Medulla oblongata (tissue), 1 donor: ENCODE results near the gene CD34.
"Not testable (repeated sequence)": the region's sequence is repeated elsewhere in the genome, so short reads cannot be mapped to it uniquely, and the experiment has no call there.

Experiments used
- DNase-seq: peaks from one replicate; pipeline ENCODE4 v3.0.0-alpha.2; 2015; ENCODE audit errors: extremely low spot score

CD34 gene

DNA sequence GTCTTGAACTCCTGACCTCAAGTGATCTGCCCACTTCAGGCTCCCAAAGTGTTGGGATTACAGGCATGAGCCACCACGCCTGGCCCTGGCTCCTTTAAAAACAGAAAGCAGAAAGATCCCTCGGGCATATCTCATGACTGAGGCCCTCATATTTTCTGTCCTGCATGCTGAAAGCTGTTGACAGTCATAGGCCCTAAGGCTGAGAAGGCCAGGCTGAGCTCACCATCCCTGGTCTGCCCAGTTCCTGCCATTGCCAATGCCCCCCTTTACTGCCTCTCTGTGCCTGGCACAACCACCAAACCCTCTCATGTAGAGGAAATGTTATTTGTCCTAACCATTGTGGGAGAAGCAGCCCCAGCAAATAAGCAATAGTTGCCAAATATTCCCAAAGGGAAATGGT is 12.7 kb downstream of the CD34 start:
- DNase-seq = no peak

DNA sequence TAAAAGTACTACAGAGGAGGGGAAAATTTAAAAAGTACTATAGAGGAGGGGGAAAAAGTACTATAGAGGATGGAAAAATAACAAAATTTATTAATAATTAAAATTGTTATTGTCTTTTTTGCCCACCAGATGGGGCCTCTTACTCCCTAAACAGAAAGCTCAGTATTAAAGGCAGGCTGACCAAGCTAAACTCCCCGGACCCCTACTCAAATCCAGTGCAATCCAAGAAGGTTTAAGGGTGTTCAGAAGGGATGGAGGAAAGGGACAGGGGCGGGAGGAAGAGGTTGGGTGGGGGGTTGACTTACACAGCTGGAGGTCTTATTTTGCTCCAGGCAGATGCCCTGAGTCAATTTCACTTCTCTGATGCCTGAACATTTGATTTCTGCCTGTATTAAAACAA is 13.7 kb downstream of the CD34 start:
- no peak for DNase-seq

DNA sequence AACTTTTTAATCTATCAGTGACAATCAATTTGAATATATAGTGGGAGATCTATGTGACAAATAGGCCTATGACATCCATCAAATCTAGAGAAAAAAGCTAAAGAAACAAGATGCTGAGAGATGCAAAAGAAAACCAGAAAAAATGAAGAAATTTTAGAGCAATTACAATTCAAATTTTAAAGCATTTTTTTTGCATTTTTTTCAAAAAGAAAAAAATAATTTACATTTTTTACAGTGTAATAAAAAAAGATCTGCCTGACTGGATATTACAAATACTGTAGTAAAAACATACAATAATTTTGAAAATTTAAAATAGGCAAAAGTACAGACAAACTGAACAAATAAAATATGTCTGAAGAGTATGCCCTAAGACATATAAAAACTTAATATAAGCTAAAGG is 14.4 kb downstream of the CD34 start:
- no peak for DNase-seq

DNA sequence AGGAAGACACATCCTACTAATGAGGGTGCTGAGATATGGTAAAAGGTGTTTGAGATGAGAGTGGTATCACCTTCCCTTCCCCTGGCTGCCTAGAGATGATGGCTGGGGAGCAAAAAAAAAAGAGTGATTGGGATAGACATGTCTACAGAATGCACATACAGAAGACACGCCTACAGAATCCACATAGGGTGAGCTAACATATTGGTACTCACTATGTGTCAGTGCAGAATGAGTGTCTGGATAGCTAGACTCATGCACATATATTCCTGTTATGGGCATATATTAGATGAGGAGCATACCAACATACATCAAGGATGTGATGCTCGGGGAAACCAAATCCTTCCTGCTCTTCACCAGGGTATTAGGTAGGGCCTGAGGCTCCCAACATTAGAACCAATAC is 16.2 kb downstream of the CD34 start:
- DNase-seq = no peak

DNA sequence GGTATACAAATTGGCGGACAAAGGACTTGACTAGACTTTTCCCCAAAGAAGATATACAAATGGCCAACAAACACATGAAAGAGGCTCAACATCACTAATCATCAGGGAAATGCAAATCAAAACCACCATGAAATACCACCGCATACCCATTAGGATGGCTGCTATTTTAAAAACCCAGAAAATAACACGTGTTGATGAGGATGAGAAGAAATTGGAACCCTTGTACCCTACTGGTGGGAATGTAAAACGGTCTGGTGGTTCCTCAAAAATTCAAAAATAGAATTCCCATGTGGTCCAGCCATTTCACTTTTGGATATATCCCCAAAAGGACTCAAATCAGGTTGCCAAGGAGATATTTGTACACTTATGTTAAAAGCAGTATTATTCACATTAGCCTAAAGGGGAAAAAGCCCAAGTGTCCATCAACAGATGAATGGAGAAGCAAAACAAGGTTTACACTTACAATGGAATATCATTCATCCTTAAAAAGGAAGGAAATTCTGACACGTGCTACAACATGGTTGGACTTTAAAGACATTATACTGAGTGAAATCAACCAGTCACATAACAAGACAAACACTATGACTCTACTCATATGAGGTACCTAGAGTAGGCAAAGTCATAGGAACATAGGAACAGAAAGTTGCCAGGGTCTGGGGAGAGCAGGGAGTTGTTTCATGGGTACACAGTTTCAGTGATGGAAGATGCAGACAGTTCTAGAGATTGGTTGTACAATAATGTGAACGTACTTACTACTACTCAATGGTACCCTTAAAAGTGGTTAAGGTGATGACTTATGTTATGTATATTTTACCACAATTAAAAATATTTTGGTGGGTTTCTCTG is 17.0 kb downstream of the CD34 start:
- DNase-seq = no peak

DNA sequence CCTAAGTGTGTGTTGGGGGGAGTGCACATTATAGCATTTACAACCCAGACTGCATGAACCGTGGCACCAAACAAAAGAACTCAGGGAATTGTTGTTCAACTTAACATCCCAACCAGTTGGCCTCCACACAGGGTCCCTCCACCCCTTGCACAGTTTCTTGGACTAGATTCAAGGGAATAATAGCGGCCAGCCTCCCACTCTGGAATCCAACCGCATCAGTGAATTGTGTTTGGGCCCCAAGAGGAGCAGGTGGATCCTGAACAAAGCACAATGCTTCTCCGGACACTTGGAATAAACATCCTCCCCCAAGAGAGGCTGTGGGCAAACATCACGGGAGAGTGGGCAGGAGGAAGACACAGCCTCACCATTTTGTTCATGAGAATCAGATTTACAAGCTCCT is 18.2 kb downstream of the CD34 start:
- DNase-seq = no peak

DNA sequence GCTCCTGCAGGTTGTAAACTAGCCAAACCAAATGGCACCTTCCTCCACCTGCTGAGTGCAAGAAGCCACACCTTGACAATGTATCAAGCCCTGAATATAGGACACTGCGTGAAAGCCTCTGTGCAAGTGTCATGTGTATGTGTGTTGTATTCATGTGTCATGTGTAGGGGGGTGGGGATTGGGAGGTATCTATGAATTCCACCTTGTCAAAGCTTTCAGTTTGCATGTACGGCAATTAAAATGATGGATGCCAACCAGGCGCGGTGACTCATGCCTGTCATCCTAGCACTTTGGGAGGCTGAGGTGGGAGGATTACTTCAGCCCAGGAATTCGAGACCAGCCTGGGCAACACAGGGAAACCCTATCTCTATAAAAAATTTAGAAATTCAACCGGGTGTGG is 19.8 kb downstream of the CD34 start:
- no peak for DNase-seq

DNA sequence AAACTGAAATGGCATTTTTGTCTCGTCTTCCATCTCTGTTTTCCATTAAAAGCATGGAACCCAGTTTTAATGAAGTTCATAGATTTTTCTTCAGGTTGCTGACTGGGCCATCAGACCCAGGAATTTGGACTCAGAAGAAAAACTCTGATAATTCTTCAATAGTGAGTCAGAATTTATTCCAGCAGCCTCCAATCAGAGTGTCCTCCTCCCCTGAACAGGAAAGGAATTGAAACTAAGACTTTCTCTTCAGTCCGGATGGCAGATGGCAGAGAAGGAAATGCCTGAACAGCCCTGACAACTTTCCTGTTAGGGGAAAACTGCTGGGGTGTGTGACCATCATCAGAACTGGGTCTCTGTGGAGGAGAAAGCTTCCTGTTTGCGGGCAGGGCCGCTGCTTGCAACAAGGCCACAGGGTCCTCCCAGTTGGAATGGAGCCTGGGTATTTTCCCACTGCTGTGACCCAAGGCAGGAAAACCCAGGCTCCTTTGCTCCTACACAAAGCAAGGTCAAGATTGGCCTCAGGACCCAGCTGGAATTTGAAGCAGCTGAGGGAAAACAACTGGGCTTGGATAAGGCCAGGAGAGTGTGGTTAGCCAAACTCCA is 20.7 kb downstream of the CD34 start:
- DNase-seq = peak; percentile 76

DNA sequence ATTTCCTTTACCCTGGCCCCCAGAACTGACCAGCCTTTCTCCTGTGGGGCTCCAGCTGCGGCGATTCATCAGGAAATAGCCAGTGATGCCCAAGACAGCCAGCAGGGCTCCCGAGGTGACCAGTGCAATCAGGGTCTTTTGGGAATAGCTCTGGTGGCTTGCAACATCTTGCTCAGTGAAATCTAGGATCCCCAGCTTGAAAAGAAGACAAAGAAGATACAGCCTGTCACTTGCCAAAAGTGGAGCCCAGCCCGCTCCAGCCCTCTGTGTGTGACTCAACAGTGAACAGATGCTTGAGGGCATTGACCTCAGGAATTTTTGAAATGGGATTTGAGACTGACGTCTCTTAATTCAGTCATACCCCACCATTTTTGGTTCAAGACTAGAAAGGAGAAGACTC is 22.3 kb downstream of the CD34 start:
- DNase-seq = no peak

DNA sequence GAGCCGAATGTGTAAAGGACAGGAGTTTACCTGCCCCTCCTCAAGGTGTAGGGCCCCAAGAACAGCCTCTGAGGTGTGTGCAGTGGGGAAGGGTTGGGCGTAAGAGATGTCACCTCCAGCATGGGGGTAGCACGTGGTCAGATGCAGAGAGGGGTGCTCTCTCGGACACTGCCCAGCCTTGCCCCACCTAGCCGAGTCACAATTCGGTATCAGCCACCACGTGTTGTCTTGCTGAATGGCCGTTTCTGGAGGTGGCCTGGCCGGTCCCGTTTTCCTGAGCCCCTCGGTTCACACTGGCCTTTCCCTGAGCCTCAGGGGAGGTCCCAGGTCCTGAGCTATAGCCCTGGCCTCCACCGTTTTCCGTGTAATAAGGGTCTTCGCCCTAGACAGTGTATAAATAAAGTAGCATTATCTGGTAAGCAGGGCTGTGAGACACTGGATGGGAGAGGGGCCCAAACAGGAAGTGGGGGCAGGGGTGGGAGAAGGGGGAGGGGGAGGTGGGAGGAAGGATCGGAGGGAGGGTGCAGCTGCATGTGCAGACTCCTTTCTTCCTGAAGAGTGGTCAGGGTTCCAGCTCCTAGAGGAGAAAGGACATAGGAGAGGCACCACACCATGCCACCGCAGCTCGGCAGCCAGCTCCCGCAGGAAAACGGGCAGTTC is 23.3 kb downstream of the CD34 start:
- DNase-seq = no peak

DNA sequence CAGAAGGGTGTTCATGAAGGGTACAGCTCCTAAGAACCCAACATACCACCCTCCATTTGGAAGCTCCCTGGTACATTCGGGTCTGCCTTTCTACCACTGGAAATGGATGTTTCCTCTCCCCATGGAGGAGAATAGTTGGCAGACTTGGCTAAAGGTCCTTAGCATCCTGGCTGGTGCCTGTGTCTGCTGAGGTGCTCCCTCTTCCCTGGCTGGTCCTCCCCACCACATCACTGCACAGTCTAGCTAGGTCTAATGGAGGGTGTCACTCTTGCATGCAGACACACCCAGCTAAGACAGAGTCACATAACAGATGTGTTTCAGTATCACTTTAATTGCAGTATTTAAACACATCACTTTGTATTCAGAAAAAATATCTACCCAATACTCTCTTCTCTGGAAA is 24.7 kb downstream of the CD34 start:
- no peak for DNase-seq

DNA sequence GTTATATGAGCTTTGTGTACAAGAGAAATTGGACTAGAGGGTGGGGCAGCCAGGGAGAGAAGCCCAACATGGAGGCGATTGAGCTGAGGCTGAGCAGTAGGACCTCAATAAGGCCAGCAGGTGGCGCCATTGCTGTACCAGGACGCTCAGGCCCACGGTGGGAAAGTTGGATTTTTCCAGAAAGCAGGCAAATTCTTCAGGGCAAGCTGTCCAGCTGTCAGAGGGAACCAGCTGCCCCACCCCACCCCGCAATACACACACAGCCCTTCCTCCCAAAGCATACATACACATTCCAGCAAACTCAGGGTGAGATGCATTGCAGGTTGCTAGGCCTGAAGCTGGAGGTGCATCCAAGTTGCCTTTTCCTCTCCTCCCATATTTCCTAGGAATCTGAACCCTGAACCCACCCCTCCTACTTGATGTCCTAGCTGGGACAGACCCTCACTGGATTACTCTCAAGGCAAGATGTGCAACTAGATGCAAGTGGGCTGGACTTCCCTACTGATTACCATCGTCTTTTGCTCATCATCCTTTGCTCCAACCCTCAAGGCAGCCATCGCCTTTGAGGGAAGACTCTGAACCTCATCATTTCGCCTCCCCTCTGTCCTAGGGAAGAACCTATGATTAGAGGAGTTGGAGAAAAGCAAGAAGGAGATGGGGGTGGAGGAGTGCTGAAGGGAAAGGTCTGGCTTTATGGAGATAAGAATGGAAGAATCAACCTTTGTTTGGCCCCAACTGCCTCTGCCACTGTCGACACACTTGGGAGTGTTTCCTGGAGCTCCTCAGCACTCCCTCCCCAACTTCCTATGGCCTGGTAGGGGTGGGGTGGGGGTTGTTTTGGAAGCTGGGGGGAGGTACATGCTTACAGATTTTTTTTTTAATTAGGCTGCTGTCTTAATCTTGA is 25.5 kb downstream of the CD34 start:
- DNase-seq = peak; percentile 95

DNA sequence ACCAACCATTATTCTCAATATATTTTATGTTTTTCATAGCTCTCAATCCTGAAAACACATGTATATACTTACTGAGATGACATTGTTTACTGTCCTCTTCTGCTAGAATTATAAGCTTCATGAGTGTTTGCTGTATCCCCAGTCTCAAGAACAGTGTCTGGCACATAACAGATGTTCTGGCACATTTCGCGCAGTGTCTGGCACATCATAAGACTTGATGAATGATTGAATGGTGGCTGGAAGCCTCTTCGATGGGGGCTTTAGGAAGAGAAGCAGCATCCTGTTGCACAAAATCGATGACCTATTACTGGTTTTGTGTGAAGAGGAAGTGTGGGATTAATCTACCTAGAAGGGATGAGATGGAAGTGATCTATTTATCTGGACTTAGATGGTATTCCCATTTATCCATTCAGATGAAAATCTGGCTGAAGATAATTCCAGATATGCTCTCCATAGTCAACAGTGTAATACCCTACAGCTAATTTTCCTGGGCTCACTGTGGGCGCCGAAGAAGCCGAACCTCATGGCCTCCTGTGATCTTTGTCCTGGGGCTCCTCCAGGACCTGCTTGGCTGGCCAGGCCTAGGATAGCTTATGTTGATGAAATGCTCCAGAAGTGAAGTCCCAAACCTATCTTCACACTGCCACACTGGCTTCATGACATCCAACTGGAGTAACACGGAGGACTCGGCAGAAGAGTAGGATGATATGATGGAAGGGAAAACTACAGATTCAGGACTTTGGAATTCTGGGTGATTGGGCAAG is 26.5 kb downstream of the CD34 start:
- DNase-seq = peak; percentile 32

DNA sequence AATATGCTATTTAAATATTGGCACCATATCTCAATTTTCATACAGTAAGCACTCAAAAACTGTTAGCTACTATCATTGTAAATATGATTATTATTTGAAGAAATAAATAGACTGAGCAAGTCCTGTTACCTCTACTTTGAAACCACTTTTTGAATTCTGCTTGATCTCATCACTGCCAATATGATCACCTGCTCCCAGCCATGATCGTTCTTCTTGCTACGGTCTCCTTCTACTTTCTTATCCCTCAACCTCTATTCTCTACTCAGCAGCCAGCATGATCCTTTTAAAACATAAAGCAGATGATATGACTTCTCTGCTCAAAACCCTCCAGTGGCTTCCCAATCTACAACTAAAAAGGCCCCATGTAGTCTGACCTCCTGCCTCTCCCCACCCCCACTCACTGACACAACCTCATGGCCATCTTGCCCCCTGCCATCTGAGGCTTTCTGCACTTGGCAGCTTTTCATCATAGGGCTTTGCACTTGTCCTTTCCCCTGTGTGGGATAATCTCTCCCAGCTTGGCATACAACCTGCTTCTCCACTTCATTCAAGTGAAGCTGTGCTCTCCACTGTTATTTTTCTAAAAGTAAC is 27.2 kb downstream of the CD34 start:
- DNase-seq = no peak

DNA sequence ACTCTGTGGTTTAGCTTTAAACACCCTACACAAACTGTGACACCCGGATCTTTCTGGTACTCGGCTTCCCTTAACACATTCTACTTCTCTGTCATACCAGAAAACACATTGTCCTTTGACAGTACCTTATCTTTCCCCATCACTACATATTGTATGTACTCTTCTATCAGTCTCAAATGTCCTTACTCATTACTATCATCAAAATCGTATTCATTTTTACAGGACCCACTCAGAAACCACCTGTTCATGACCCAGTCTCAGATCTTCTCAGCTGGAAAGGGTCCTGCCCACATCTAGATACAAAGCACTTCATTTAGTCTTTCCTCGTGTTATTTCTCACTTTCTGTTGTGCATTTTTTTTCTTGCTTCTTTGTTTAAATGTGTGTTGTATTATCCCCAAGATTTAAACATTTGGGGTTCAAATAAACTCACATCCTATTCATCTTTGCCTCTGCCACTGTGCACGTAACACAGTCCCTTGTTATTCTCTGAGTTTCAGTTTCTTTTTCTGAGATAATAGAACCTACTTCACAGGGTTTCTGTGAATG is 27.7 kb downstream of the CD34 start:
- peak; percentile 51 for DNase-seq

DNA sequence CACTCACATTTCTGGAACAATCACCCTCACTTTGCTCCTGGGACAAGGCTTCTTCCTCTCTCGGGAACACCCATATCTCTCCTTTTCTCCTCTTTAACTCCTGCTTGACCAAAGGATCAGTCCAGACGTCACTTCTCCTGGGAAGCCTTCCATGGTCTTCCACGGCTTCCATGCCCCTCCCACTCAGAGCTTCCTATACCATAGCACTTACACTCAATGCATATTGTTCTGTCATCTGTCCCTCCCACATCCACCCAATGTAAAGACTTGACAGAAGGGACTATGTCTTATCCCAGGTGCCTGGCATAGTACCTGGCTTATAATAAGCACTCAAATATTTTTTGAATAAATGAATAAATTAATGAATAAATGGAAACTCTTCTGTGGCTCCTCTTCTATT is 28.2 kb downstream of the CD34 start:
- no peak for DNase-seq

DNA sequence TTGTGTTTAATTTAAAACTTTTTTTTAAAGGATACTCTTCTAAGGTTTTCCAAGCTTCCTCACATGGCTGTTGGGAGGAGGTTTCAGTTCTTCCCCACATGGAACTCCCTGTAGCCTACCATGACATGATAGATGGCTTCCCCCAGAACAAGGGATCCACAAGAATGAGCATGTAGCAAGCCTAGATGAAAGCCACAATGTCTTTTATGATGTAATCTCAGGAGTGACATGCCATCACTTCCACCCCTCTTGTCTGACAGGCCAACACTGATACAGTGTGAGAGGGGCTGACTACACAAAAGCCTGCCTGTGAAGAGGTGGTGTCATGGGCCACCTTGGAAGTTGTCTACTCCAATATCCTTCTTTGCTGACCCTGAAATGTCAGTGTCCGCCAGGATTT is 32.0 kb downstream of the CD34 start:
- DNase-seq = no peak

DNA sequence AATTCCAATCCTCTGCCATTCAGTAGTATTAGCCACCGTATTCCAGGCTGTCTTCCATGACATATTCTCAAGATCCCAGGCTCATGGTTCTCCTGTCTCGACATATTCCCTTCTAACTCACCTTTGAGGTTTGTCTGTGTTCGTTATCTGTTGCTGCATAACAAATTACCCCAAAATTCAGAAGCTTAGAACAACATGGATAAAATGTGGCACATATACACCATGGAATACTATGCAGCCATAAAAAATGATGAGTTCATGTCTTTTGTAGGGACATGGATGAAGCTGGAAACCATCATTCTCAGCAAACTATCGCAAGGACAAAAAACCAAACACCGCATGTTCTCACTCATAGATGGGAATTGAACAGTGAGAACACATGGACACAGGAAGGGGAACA is 33.0 kb downstream of the CD34 start:
- DNase-seq = not testable (repeated sequence)

DNA sequence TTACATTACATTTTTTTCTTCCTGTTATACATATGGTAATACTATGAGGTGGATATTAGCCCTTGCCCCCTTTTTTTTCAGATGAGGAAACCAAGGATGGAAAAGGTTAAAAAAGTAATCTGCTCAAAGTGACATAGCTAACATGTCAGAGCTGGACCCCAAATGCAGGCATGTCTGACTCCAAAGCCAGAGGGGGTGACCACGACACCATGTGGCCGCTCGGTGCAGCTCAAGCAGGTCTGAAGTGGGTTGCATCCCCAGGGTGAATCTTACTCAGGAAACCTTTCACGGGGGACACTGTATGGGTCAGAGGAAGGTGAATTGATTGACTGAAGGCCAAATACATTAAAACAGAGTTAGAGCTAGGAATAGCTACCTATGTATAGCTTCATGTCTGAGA is 34.8 kb downstream of the CD34 start:
- DNase-seq = no peak

DNA sequence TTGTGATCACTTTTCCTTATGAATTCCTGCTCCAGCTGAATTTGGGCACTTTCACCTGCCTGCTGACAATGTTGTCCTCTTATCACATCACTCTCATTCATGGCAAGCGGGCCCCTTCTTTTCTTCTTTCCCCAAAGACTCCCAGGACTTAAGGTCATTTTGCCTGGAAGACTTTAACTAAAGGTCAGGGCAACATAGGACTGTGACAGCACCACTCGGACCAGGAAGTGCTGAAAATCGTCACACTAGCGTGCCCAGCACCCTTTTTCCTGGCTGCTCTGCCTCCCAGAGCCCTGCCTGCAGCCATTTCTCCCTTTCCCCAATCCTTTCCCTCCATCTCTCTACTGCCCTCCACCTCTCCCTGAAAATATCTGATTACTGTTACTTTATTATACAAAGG is 35.4 kb downstream of the CD34 start:
- no peak for DNase-seq
